H1 (cell line): ENCODE results near the gene SLAIN2. TPM values are rescaled to one million over a fixed set of nuclear protein-coding genes. Genes with fewer than 3 reads are reported as not detected.

ENCODE experiments used
- CTCF ChIA-PET: fragments of 300-600 bp; sonication (Branson Sonifier 250); formaldehyde crosslinking; loops from one replicate; lab custom pipeline; 2021; ENCODE audit not compliant: partially characterized antibody; lab: Charles Lee
- POLR2A ChIA-PET: fragments of 300-600 bp; sonication (Branson Sonifier 250); formaldehyde crosslinking; loops from one replicate; lab custom pipeline; 2021; ENCODE audit warnings: inconsistent platforms; ENCODE audit not compliant: partially characterized antibody; lab: Charles Lee
- DNase-seq, 2 experiments: peaks; one replicate each; pipeline versions ENCODE4 v3.0.0 to v3.0.0-alpha.2; 2010 to 2022; ENCODE audit warnings: low spot score in 2 of 2, low read depth in 1 of 2, mixed read lengths in 1 of 2
- FAIRE-seq: peaks from 2 replicates; lab custom pipeline; 2011; peaks lifted over from hg19 to GRCh38; lab: Jason Lieb, UNC
- H2AFZ ChIP-seq: 2 replicates; pipeline ENCODE4 v1.8.1; 2012; ENCODE audit warnings: low read length, inconsistent platforms
- H2AK5ac ChIP-seq: 2 replicates; pipeline ENCODE4 v1.6.1; 2013; ENCODE audit warnings: low read depth, low read length
- H2BK120ac ChIP-seq: replicated peaks from 2 replicates; pipeline ENCODE3; 2013; ENCODE audit warnings: low read depth, low read length, inconsistent platforms
- H2BK12ac ChIP-seq: 2 replicates; pipeline ENCODE4 v1.6.1; 2013; ENCODE audit warnings: low read depth, low read length
- H2BK15ac ChIP-seq: 2 replicates; pipeline ENCODE4 v1.6.1; 2013; ENCODE audit warnings: low read length
- H2BK20ac ChIP-seq: 2 replicates; pipeline ENCODE4 v1.6.1; 2013; ENCODE audit warnings: low read length
- H2BK5ac ChIP-seq: 2 replicates; pipeline ENCODE4 v1.6.1; 2013; ENCODE audit warnings: low read depth, low read length
- H3K14ac ChIP-seq: 2 replicates; pipeline ENCODE4 v1.6.1; 2013; ENCODE audit warnings: inconsistent platforms; ENCODE audit not compliant: insufficient read length
- H3K18ac ChIP-seq: 2 replicates; pipeline ENCODE4 v1.6.1; 2013; ENCODE audit warnings: low read length; ENCODE audit errors: extremely low read depth
- H3K23ac ChIP-seq: 2 replicates; pipeline ENCODE4 v1.6.1; 2013; ENCODE audit warnings: inconsistent platforms; ENCODE audit not compliant: insufficient read length
- H3K23me2 ChIP-seq: 2 replicates; pipeline ENCODE4 v1.6.1; 2013; ENCODE audit warnings: low read depth, low read length
- H3K27ac ChIP-seq: 2 replicates; pipeline ENCODE4 v1.6.1; 2011; ENCODE audit warnings: low read depth, low read length, inconsistent platforms
- H3K27me3 ChIP-seq, 4 experiments: replicated peaks in 1 of 4; 1 replicate in 1 of 4; 2 replicates in 3 of 4; pipeline versions ENCODE4 v1.6.1 to v1.8.1; 2011 to 2013; ENCODE audit warnings: low read length in 3 of 4, mild to moderate bottlenecking in 3 of 4, inconsistent platforms in 2 of 4, mixed read lengths in 2 of 4, moderate library complexity in 1 of 4; ENCODE audit not compliant: control insufficient read depth in 3 of 4, insufficient read depth in 3 of 4; ENCODE audit errors: extremely low read depth in 1 of 4
- H3K36me3 ChIP-seq, 4 experiments: 2 replicates each; pipeline versions ENCODE4 v1.6.1 to v1.8.1; 2011 to 2013; ENCODE audit warnings: mild to moderate bottlenecking in 4 of 4, low read length in 3 of 4, moderate library complexity in 2 of 4, control low read depth in 1 of 4, inconsistent platforms in 1 of 4; ENCODE audit not compliant: insufficient read depth in 4 of 4, control insufficient read depth in 2 of 4
- H3K4ac ChIP-seq: replicated peaks from 2 replicates; pipeline ENCODE3; 2013; ENCODE audit warnings: low read length, low read depth, mixed read lengths, inconsistent platforms; ENCODE audit not compliant: insufficient read length
- H3K4me1 ChIP-seq, 4 experiments: replicated peaks in 1 of 4; 1 replicate in 1 of 4; 2 replicates in 3 of 4; pipeline versions ENCODE4 v1.6.1 to v1.8.1; 2011 to 2013; ENCODE audit warnings: low read length in 3 of 4, inconsistent platforms in 2 of 4, mixed read lengths in 1 of 4; ENCODE audit not compliant: insufficient read depth in 4 of 4, control insufficient read depth in 3 of 4
- H3K4me2 ChIP-seq, 2 experiments: 2 replicates each; pipeline versions ENCODE4 v1.6.1 to v1.8.1; 2011 to 2013; ENCODE audit warnings: low read depth in 2 of 2, low read length in 2 of 2, control low read depth in 1 of 2, inconsistent platforms in 1 of 2, mild to moderate bottlenecking in 1 of 2; ENCODE audit not compliant: insufficient read depth in 1 of 2
- H3K4me3 ChIP-seq, 4 experiments: fragments of 200-600, 300-600 bp in 1 of 4; sonication (generic), shearing (Covaris generic), sonication (Bioruptor Twin) in 1 of 4; 2 replicates each; pipeline versions ENCODE4 v1.5.1 to v1.8.1; 2011 to 2016; ENCODE audit warnings: low read length in 4 of 4, low read depth in 3 of 4, control low read depth in 2 of 4, inconsistent platforms in 2 of 4, mild to moderate bottlenecking in 2 of 4, mixed read lengths in 1 of 4, moderate library complexity in 1 of 4; ENCODE audit not compliant: insufficient read depth in 2 of 4; ENCODE audit errors: extremely low read depth in 1 of 4
- H3K56ac ChIP-seq: replicated peaks from 2 replicates; pipeline ENCODE3; 2013; ENCODE audit warnings: low read depth, mild to moderate bottlenecking, mixed read lengths, low read length, inconsistent platforms; ENCODE audit not compliant: insufficient read length
- H3K79me1 ChIP-seq: 2 replicates; pipeline ENCODE4 v1.6.1; 2013; ENCODE audit warnings: low read depth, low read length, control low read depth
- H3K79me2 ChIP-seq, 2 experiments: 2 replicates each; pipeline versions ENCODE4 v1.6.1 to v1.8.1; 2012 to 2013; ENCODE audit warnings: low read length in 2 of 2, mild to moderate bottlenecking in 2 of 2, inconsistent platforms in 1 of 2; ENCODE audit not compliant: insufficient read depth in 2 of 2, control insufficient read depth in 1 of 2
- H3K9ac ChIP-seq, 4 experiments: replicated peaks in 1 of 4; 1 replicate in 1 of 4; 2 replicates in 3 of 4; pipeline versions ENCODE4 v1.6.1 to v1.8.1; 2011 to 2013; ENCODE audit warnings: low read depth in 3 of 4, low read length in 3 of 4, control low read depth in 2 of 4, mild to moderate bottlenecking in 2 of 4, moderate library complexity in 2 of 4, inconsistent platforms in 1 of 4; ENCODE audit errors: extremely low read depth in 1 of 4
- H3K9me3 ChIP-seq, 2 experiments: 2 replicates each; pipeline versions ENCODE4 v1.6.1 to v1.8.1; 2012 to 2013; ENCODE audit warnings: mild to moderate bottlenecking in 2 of 2, moderate library complexity in 2 of 2, control low read depth in 1 of 2, inconsistent platforms in 1 of 2, low read depth in 1 of 2, low read length in 1 of 2, mixed read lengths in 1 of 2; ENCODE audit not compliant: insufficient read depth in 2 of 2
- H4K20me1 ChIP-seq, 2 experiments: replicated peaks in 1 of 2; 2 replicates each; pipeline versions ENCODE3 to v1.8.1; 2011 to 2013; ENCODE audit warnings: inconsistent platforms in 2 of 2, low read length in 2 of 2, mild to moderate bottlenecking in 1 of 2; ENCODE audit not compliant: insufficient read depth in 2 of 2, control insufficient read depth in 1 of 2
- H4K5ac ChIP-seq: 2 replicates; pipeline ENCODE4 v1.6.1; 2013; ENCODE audit warnings: low read length, low read depth, mixed read lengths, inconsistent platforms; ENCODE audit not compliant: insufficient read length
- H4K8ac ChIP-seq: 2 replicates; pipeline ENCODE4 v1.8.0; 2013; ENCODE audit warnings: mild to moderate bottlenecking, moderate library complexity, low read length, inconsistent platforms; ENCODE audit not compliant: insufficient read depth; ENCODE audit errors: extremely low read depth
- H4K91ac ChIP-seq: replicated peaks from 2 replicates; pipeline ENCODE3; 2013; ENCODE audit warnings: low read length, mixed read lengths, inconsistent platforms; ENCODE audit not compliant: insufficient read length
- SP1 ChIP-seq: IDR thresholded peaks from 2 replicates; pipeline ENCODE4 v1.6.1; 2011; ENCODE audit warnings: low read depth, low read length
- polyA plus RNA-seq, 7 experiments: library from polyadenylated mRNA; depleted of rRNA in 3 of 7; stranded (reverse) in 5 of 7; unstranded in 2 of 7; fragments of >200 nt in 5 of 7; fragments of 200-250 nt in 2 of 7; gene quantifications; 1 replicate in 5 of 7; 2 replicates in 1 of 7; 4 replicates in 1 of 7; pipeline versions ENCODE4 v1.2.1 to v1.2.3, GENCODE V29; 2011 to 2013; ENCODE audit warnings: missing spikeins in 2 of 7, mixed read lengths in 2 of 7
- total RNA-seq: library from RNA; stranded (reverse); fragmentation: NEBNext Ultra II Directional; extraction: Animal tissue kit (Norgen Biotek cat#: 25700); gene quantifications from 2 replicates; pipeline ENCODE4 v1.2.1, GENCODE V29; 2021

Gene SLAIN2
- total and polyA plus RNA-seq, 2 of the 8 experiments (the other 6 are each of a cell fraction or from before 2014, with no cell fraction given): 8.2 to 40.0 TPM

- H3K14ac ChIP-seq: no peak overlapping the region
- no peak overlapping the region for H3K18ac ChIP-seq
- no peak overlapping the region for H3K56ac ChIP-seq
- FAIRE-seq (no peak), DNase-seq (no peak)
- no peak overlapping the region for H2BK5ac ChIP-seq
- H2AFZ ChIP-seq: no peak overlapping the region
- H3K23ac ChIP-seq: no peak overlapping the region
- ChIA-PET CTCF (interaction anchor here (1.5 to 2.3 kb wide), 2 partner anchors 9 to 39 kb away, joined by 3 to 6 read pairs; no protein-coding TSS in a partner anchor), POLR2A (interaction anchor here (0.6 kb wide), 1 partner anchor 10 kb away, joined by 3 read pairs; no protein-coding TSS in a partner anchor)
- no peaks in the 10 kb centered on the region for H3K79me1 ChIP-seq
- no peaks in the 10 kb centered on the region for H3K27me3 ChIP-seq
- no peak overlapping the region for H2BK12ac ChIP-seq
- H3K79me2 ChIP-seq: no peaks in the 10 kb centered on the region
- H3K4me2 ChIP-seq: no peak overlapping the region
- H4K8ac ChIP-seq: no peak overlapping the region
- no peak overlapping the region for H4K5ac ChIP-seq
- H3K4me1 ChIP-seq: no peaks in the 10 kb centered on the region
- H3K4me3 ChIP-seq: no peak overlapping the region
- no peak for TF ChIP-seq SP1
- H3K27ac ChIP-seq: no peak overlapping the region
- no peaks in the 10 kb centered on the region for H3K9me3 ChIP-seq
- H4K20me1 ChIP-seq: no peaks in the 10 kb centered on the region
- H3K36me3 ChIP-seq: no peaks in the 10 kb centered on the region; a peak in 1 of 8 replicates
- H3K4ac ChIP-seq: no peak overlapping the region
- no peaks in the 10 kb centered on the region for H3K23me2 ChIP-seq
- no peak overlapping the region for H2AK5ac ChIP-seq
- no peak overlapping the region for H2BK20ac ChIP-seq
- H2BK120ac ChIP-seq: no peak overlapping the region
- no peak overlapping the region for H3K9ac ChIP-seq
- no peak overlapping the region for H2BK15ac ChIP-seq
- no peak overlapping the region for H4K91ac ChIP-seq
Observed at GRCh38 chr4:48329976-48330375, 11.4 kb upstream of the SLAIN2 start.
